Loucy (cell line): ENCODE results near the gene MYO5B.

Experiments
- H2AFZ ChIP-seq: fragments of 200-600 bp; sonication (generic); 2 replicates; pipeline ENCODE4 v1.6.0; 2016; ENCODE audit warnings: antibody characterized with exemption, mild to moderate bottlenecking, low read length, moderate library complexity
- H3F3A ChIP-seq: fragments of 200-600 bp; 2 replicates; pipeline ENCODE4 v1.6.0; 2016; ENCODE audit warnings: antibody characterized with exemption, low read depth, mild to moderate bottlenecking
- H3K27me3 ChIP-seq: fragments of 200-600 bp; sonication (generic); 2 replicates; pipeline ENCODE4 v1.6.1; 2014; ENCODE audit warnings: low read length, mild to moderate bottlenecking; ENCODE audit not compliant: insufficient read depth, poor library complexity, severe bottlenecking
- H3K36me3 ChIP-seq: fragments of 200-600 bp; sonication (generic); 2 replicates; pipeline ENCODE4 v1.6.1; 2016; ENCODE audit warnings: low read length; ENCODE audit not compliant: insufficient read depth
- H3K4me1 ChIP-seq: fragments of 200-600 bp; sonication (generic); 2 replicates; pipeline ENCODE4 v1.5.1; 2014; ENCODE audit warnings: low read length, mild to moderate bottlenecking; ENCODE audit not compliant: insufficient read depth, poor library complexity, severe bottlenecking
- H3K4me2 ChIP-seq: fragments of 200-600 bp; sonication (generic); 2 replicates; pipeline ENCODE4 v1.6.0; 2014; ENCODE audit warnings: antibody characterized with exemption, low read length, low read depth, mild to moderate bottlenecking; ENCODE audit not compliant: poor library complexity, severe bottlenecking
- H3K4me3 ChIP-seq: fragments of 200-600 bp; sonication (generic); 2 replicates; pipeline ENCODE4 v1.5.1; 2014; ENCODE audit warnings: low read length, mild to moderate bottlenecking, mixed read lengths; ENCODE audit not compliant: poor library complexity, severe bottlenecking
- H3K79me2 ChIP-seq: fragments of 200-600 bp; sonication (generic); 2 replicates; pipeline ENCODE4 v1.6.1; 2014; ENCODE audit warnings: low read length; ENCODE audit not compliant: insufficient read depth
- H3K9ac ChIP-seq: fragments of 200-600 bp; sonication (generic); 2 replicates; pipeline ENCODE4 v1.6.0; 2014; ENCODE audit warnings: mild to moderate bottlenecking, low read depth, low read length, moderate library complexity; ENCODE audit not compliant: poor library complexity, severe bottlenecking
- H3K9me2 ChIP-seq: fragments of 200-600 bp; sonication (generic); replicated peaks from 2 replicates; pipeline ENCODE4 v1.6.1; 2016; ENCODE audit warnings: low read depth, low read length, mixed read lengths
- H3K9me3 ChIP-seq: fragments of 200-600 bp; sonication (generic); 2 replicates; pipeline ENCODE4 v1.6.1; 2014; ENCODE audit warnings: mild to moderate bottlenecking, antibody characterized with exemption, low read length, low read depth; ENCODE audit not compliant: insufficient read depth
- H4K20me1 ChIP-seq: fragments of 200-600 bp; sonication (generic); 2 replicates; pipeline ENCODE4 v1.6.0; 2014; ENCODE audit warnings: antibody characterized with exemption, low read length, mild to moderate bottlenecking; ENCODE audit not compliant: insufficient read depth, poor library complexity, severe bottlenecking
- EZH2phosphoT487 ChIP-seq: fragments of 200-600 bp; IDR thresholded peaks from 2 replicates; pipeline ENCODE4 v1.6.1; 2018; ENCODE audit warnings: antibody characterized with exemption, mild to moderate bottlenecking, moderate library complexity, borderline replicate concordance
- TF ChIP-seq, protein P1 (sequence below): fragments of 200-600 bp; sonication (generic); conservative IDR thresholded peaks from 2 replicates; pipeline ENCODE4 v1.5.1; 2014; ENCODE audit warnings: mild to moderate bottlenecking, antibody characterized with exemption, low read length

The MYO5B gene

GRCh38 chr18:50061876-50062517 lies 132.9 kb downstream of the MYO5B start:
- Histone ChIP-seq H3K36me3 (no peaks in the 10 kb centered on the region), H3K9me3 (no peaks in the 10 kb centered on the region), H3K9ac (no peak overlapping the region), H3K79me2 (no peaks in the 10 kb centered on the region), H3K4me2 (no peak overlapping the region), H3K4me1 (no peaks in the 10 kb centered on the region), H3K9me2 (no peaks in the 10 kb centered on the region), H4K20me1 (no peaks in the 10 kb centered on the region), H3F3A (no peaks in the 10 kb centered on the region), H3K4me3 (no peak overlapping the region), H2AFZ (no peak overlapping the region), H3K27me3 (no peaks in the 10 kb centered on the region)
- TF ChIP-seq, protein P1, sequence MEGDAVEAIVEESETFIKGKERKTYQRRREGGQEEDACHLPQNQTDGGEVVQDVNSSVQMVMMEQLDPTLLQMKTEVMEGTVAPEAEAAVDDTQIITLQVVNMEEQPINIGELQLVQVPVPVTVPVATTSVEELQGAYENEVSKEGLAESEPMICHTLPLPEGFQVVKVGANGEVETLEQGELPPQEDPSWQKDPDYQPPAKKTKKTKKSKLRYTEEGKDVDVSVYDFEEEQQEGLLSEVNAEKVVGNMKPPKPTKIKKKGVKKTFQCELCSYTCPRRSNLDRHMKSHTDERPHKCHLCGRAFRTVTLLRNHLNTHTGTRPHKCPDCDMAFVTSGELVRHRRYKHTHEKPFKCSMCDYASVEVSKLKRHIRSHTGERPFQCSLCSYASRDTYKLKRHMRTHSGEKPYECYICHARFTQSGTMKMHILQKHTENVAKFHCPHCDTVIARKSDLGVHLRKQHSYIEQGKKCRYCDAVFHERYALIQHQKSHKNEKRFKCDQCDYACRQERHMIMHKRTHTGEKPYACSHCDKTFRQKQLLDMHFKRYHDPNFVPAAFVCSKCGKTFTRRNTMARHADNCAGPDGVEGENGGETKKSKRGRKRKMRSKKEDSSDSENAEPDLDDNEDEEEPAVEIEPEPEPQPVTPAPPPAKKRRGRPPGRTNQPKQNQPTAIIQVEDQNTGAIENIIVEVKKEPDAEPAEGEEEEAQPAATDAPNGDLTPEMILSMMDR, result no peak
- TF ChIP-seq EZH2phosphoT487, result no peak

DNA sequence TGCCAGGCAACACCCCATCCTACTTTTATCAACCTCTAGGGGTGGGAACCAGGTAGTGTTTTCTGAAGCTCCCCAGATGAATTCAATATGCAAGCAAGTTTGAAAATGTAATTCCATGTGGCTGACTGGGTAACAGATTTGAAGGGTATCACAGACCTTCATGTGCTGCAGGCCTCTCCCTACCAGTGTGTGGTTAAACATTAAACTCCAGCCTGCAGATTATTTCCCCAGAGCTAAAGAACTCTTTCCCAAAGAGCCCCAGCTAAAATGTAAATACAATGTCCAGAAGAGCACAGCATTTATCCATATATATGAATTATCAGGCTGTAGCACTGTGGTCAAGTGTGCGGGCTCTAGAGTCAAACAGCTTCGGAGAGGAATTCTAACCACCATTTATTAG lies 134.1 kb downstream of the MYO5B start:
- Histone ChIP-seq H3K4me3 (no peak overlapping the region), H3K4me2 (no peak overlapping the region), H3K36me3 (no peaks in the 10 kb centered on the region), H4K20me1 (no peaks in the 10 kb centered on the region), H3K9ac (no peak overlapping the region), H3K79me2 (no peaks in the 10 kb centered on the region), H2AFZ (no peak overlapping the region), H3K4me1 (no peaks in the 10 kb centered on the region), H3K27me3 (no peaks in the 10 kb centered on the region), H3K9me2 (no peaks in the 10 kb centered on the region), H3K9me3 (no peaks in the 10 kb centered on the region), H3F3A (no peaks in the 10 kb centered on the region)
- TF ChIP-seq, protein P1, result no peak
- no peak for TF ChIP-seq EZH2phosphoT487

DNA sequence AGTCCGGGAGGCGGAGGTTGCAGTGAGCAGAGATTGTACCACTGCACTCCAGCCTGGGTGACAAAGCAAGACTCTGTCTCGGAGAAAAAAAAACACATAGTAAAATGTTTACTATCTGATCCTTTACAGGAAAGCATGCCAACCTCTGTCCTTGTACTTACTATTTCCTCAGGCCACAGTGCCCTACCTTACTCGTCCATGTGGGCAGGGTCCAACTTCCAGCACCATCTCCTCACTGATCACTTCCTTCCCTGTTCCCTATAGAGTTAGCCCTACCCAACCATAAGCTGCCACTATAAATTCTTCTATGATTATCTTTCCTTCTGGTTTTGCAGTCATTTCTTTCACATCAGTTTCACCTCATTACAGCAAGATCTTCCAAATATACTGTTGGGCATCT lies 136.2 kb downstream of the MYO5B start:
- Histone ChIP-seq H3K4me2 (no peak overlapping the region), H3K4me1 (no peaks in the 10 kb centered on the region), H3K9me3 (no peaks in the 10 kb centered on the region), H2AFZ (no peak overlapping the region), H3F3A (no peaks in the 10 kb centered on the region), H3K4me3 (no peak overlapping the region), H4K20me1 (no peaks in the 10 kb centered on the region), H3K36me3 (no peaks in the 10 kb centered on the region), H3K79me2 (no peaks in the 10 kb centered on the region), H3K9me2 (no peaks in the 10 kb centered on the region), H3K9ac (no peak overlapping the region), H3K27me3 (no peaks in the 10 kb centered on the region)
- TF ChIP-seq EZH2phosphoT487, result no peak
- TF ChIP-seq, protein P1, result no peak
